B cell (primary cell): ENCODE measurements around the gene PPAN.

ENCODE experiments used
- CTCF ChIP-seq: fragments of 200-600 bp; IDR thresholded peaks from one replicate; pipeline ENCODE4 v1.8.0; 2022; ENCODE audit warnings: antibody characterized with exemption, mild to moderate bottlenecking
- EZH2 ChIP-seq: IDR thresholded peaks from 2 replicates; pipeline ENCODE4 v1.6.1; 2012; ENCODE audit warnings: borderline replicate concordance, low read depth, mild to moderate bottlenecking, moderate library complexity, low read length; ENCODE audit not compliant: insufficient read depth, poor library complexity, severe bottlenecking

GRCh38 chr19:10091895-10092641 is 14.1 kb upstream of the PPAN start:
- TF ChIP-seq CTCF (no peak), EZH2 (no peak)
